ENCODE results near the gene CYTH2. TPM values are rescaled to one million over a fixed set of nuclear protein-coding genes. Genes with fewer than 3 reads are reported as not detected.

The CYTH2 gene
- total RNA-seq, 2 donors from 2014 or later: 29.0 to 32.5 TPM

- ATAC-seq (no peak), DNase-seq (no peak)
- intact Hi-C loops (cut with DNase I): no loop called here
These were observed 60.0 kb downstream of the CYTH2 start for GRCh38 chr19:48529156-48529555.

GRCh38 chr19:48530066-48530720, 61.0 kb downstream of the CYTH2 start:
- intact Hi-C loops (cut with DNase I): no loop called here
- ATAC-seq (no peak), DNase-seq (no peak)

GRCh38 chr19:48530770-48531169, 61.6 kb downstream of the CYTH2 start:
- intact Hi-C loops (cut with DNase I): no loop called here
- ATAC-seq (no peak), DNase-seq (no peak)

Other genes with a start within 250 kb of the CYTH2 start
- gene CARD8, start 213.5 kb upstream of the CYTH2 start, total RNA-seq: 10 to 100 TPM; 33.5 to 37.4 TPM
- under 1 TPM; 0.39 to 0.74 TPM for gene ZNF114, start 199.3 kb upstream of the CYTH2 start, total RNA-seq
- gene EMP3, start 143.8 kb upstream of the CYTH2 start, total RNA-seq: 10 to 100 TPM; 89.9 TPM
- gene TMEM143, start 105.4 kb upstream of the CYTH2 start, total RNA-seq: 10 to 100 TPM; 30.5 to 43.0 TPM
- not detected for gene SYNGR4, start 105.0 kb upstream of the CYTH2 start, total RNA-seq
- gene KDELR1, start 77.8 kb upstream of the CYTH2 start, total RNA-seq: 100 to 1,000 TPM in 1 of 2 donors, 10 to 100 TPM in 1; 81.4 to 103 TPM
- gene GRIN2D, start 75.7 kb upstream of the CYTH2 start, total RNA-seq: under 1 TPM; 0.39 to 0.47 TPM
- gene GRWD1, start 23.4 kb upstream of the CYTH2 start, total RNA-seq: 10 to 100 TPM; 18.1 to 24.9 TPM
- gene KCNJ14, start 13.8 kb upstream of the CYTH2 start, total RNA-seq: under 1 TPM; 0.27 to 0.60 TPM
- gene LMTK3, start 42.5 kb downstream of the CYTH2 start, total RNA-seq: 1 to 10 TPM; 2.0 to 2.9 TPM
- under 1 TPM; 0.39 to 0.71 TPM for gene SULT2B1, start 82.8 kb downstream of the CYTH2 start, total RNA-seq
- not detected for gene SPACA4, start 137.4 kb downstream of the CYTH2 start, total RNA-seq
- under 1 TPM in 1 of 2 donors, not detected in 1; 0.32 TPM for gene FAM83E, start 145.7 kb downstream of the CYTH2 start, total RNA-seq
- 100 to 1,000 TPM; 674 to 678 TPM for gene RPL18, start 149.8 kb downstream of the CYTH2 start, total RNA-seq
- gene SPHK2, start 150.1 kb downstream of the CYTH2 start, total RNA-seq: 1 to 10 TPM; 9.0 to 9.3 TPM
- 10 to 100 TPM in 1 of 2 donors, 1 to 10 TPM in 1; 2.0 to 15.1 TPM for gene DBP, start 168.0 kb downstream of the CYTH2 start, total RNA-seq
- gene CA11, start 176.8 kb downstream of the CYTH2 start, total RNA-seq: 1 to 10 TPM; 7.1 to 7.7 TPM
- under 1 TPM; 0.21 to 0.27 TPM for gene NTN5, start 203.6 kb downstream of the CYTH2 start, total RNA-seq
- gene FUT2, start 226.6 kb downstream of the CYTH2 start, total RNA-seq: not detected

All from left cardiac atrium (tissue), 4 donors.